H1 (cell line): Measurements from ENCODE around the gene CDYL. TPM values are rescaled to one million over a fixed set of nuclear protein-coding genes. Genes with fewer than 3 reads are reported as not detected.

Experiments
- CTCF ChIA-PET: fragments of 300-600 bp; sonication (Branson Sonifier 250); formaldehyde crosslinking; loops from one replicate; lab custom pipeline; 2021; ENCODE audit not compliant: partially characterized antibody; lab: Charles Lee
- POLR2A ChIA-PET: fragments of 300-600 bp; sonication (Branson Sonifier 250); formaldehyde crosslinking; loops from one replicate; lab custom pipeline; 2021; ENCODE audit warnings: inconsistent platforms; ENCODE audit not compliant: partially characterized antibody; lab: Charles Lee
- DNase-seq, 2 experiments: peaks; one replicate each; pipeline versions ENCODE4 v3.0.0 to v3.0.0-alpha.2; 2010 to 2022; ENCODE audit warnings: low spot score in 2 of 2, low read depth in 1 of 2, mixed read lengths in 1 of 2
- FAIRE-seq: peaks from 2 replicates; lab custom pipeline; 2011; peaks lifted over from hg19 to GRCh38; lab: Jason Lieb, UNC
- H2AFZ ChIP-seq: 2 replicates; pipeline ENCODE4 v1.8.1; 2012; ENCODE audit warnings: low read length, inconsistent platforms
- H2AK5ac ChIP-seq: 2 replicates; pipeline ENCODE4 v1.6.1; 2013; ENCODE audit warnings: low read depth, low read length
- H2BK120ac ChIP-seq: replicated peaks from 2 replicates; pipeline ENCODE3; 2013; ENCODE audit warnings: low read depth, low read length, inconsistent platforms
- H2BK12ac ChIP-seq: 2 replicates; pipeline ENCODE4 v1.6.1; 2013; ENCODE audit warnings: low read depth, low read length
- H2BK15ac ChIP-seq: 2 replicates; pipeline ENCODE4 v1.6.1; 2013; ENCODE audit warnings: low read length
- H2BK20ac ChIP-seq: 2 replicates; pipeline ENCODE4 v1.6.1; 2013; ENCODE audit warnings: low read length
- H2BK5ac ChIP-seq: 2 replicates; pipeline ENCODE4 v1.6.1; 2013; ENCODE audit warnings: low read depth, low read length
- H3K14ac ChIP-seq: 2 replicates; pipeline ENCODE4 v1.6.1; 2013; ENCODE audit warnings: inconsistent platforms; ENCODE audit not compliant: insufficient read length
- H3K18ac ChIP-seq: 2 replicates; pipeline ENCODE4 v1.6.1; 2013; ENCODE audit warnings: low read length; ENCODE audit errors: extremely low read depth
- H3K23ac ChIP-seq: 2 replicates; pipeline ENCODE4 v1.6.1; 2013; ENCODE audit warnings: inconsistent platforms; ENCODE audit not compliant: insufficient read length
- H3K23me2 ChIP-seq: 2 replicates; pipeline ENCODE4 v1.6.1; 2013; ENCODE audit warnings: low read depth, low read length
- H3K27ac ChIP-seq: 2 replicates; pipeline ENCODE4 v1.6.1; 2011; ENCODE audit warnings: low read depth, low read length, inconsistent platforms
- H3K27me3 ChIP-seq, 4 experiments: replicated peaks in 1 of 4; 1 replicate in 1 of 4; 2 replicates in 3 of 4; pipeline versions ENCODE4 v1.6.1 to v1.8.1; 2011 to 2013; ENCODE audit warnings: low read length in 3 of 4, mild to moderate bottlenecking in 3 of 4, inconsistent platforms in 2 of 4, mixed read lengths in 2 of 4, moderate library complexity in 1 of 4; ENCODE audit not compliant: control insufficient read depth in 3 of 4, insufficient read depth in 3 of 4; ENCODE audit errors: extremely low read depth in 1 of 4
- H3K36me3 ChIP-seq, 4 experiments: 2 replicates each; pipeline versions ENCODE4 v1.6.1 to v1.8.1; 2011 to 2013; ENCODE audit warnings: mild to moderate bottlenecking in 4 of 4, low read length in 3 of 4, moderate library complexity in 2 of 4, control low read depth in 1 of 4, inconsistent platforms in 1 of 4; ENCODE audit not compliant: insufficient read depth in 4 of 4, control insufficient read depth in 2 of 4
- H3K4ac ChIP-seq: replicated peaks from 2 replicates; pipeline ENCODE3; 2013; ENCODE audit warnings: low read length, low read depth, mixed read lengths, inconsistent platforms; ENCODE audit not compliant: insufficient read length
- H3K4me1 ChIP-seq, 4 experiments: replicated peaks in 1 of 4; 1 replicate in 1 of 4; 2 replicates in 3 of 4; pipeline versions ENCODE4 v1.6.1 to v1.8.1; 2011 to 2013; ENCODE audit warnings: low read length in 3 of 4, inconsistent platforms in 2 of 4, mixed read lengths in 1 of 4; ENCODE audit not compliant: insufficient read depth in 4 of 4, control insufficient read depth in 3 of 4
- H3K4me2 ChIP-seq, 2 experiments: 2 replicates each; pipeline versions ENCODE4 v1.6.1 to v1.8.1; 2011 to 2013; ENCODE audit warnings: low read depth in 2 of 2, low read length in 2 of 2, control low read depth in 1 of 2, inconsistent platforms in 1 of 2, mild to moderate bottlenecking in 1 of 2; ENCODE audit not compliant: insufficient read depth in 1 of 2
- H3K4me3 ChIP-seq, 4 experiments: fragments of 200-600, 300-600 bp in 1 of 4; sonication (generic), shearing (Covaris generic), sonication (Bioruptor Twin) in 1 of 4; 2 replicates each; pipeline versions ENCODE4 v1.5.1 to v1.8.1; 2011 to 2016; ENCODE audit warnings: low read length in 4 of 4, low read depth in 3 of 4, control low read depth in 2 of 4, inconsistent platforms in 2 of 4, mild to moderate bottlenecking in 2 of 4, mixed read lengths in 1 of 4, moderate library complexity in 1 of 4; ENCODE audit not compliant: insufficient read depth in 2 of 4; ENCODE audit errors: extremely low read depth in 1 of 4
- H3K56ac ChIP-seq: replicated peaks from 2 replicates; pipeline ENCODE3; 2013; ENCODE audit warnings: low read depth, mild to moderate bottlenecking, mixed read lengths, low read length, inconsistent platforms; ENCODE audit not compliant: insufficient read length
- H3K79me1 ChIP-seq: 2 replicates; pipeline ENCODE4 v1.6.1; 2013; ENCODE audit warnings: low read depth, low read length, control low read depth
- H3K79me2 ChIP-seq, 2 experiments: 2 replicates each; pipeline versions ENCODE4 v1.6.1 to v1.8.1; 2012 to 2013; ENCODE audit warnings: low read length in 2 of 2, mild to moderate bottlenecking in 2 of 2, inconsistent platforms in 1 of 2; ENCODE audit not compliant: insufficient read depth in 2 of 2, control insufficient read depth in 1 of 2
- H3K9ac ChIP-seq, 4 experiments: replicated peaks in 1 of 4; 1 replicate in 1 of 4; 2 replicates in 3 of 4; pipeline versions ENCODE4 v1.6.1 to v1.8.1; 2011 to 2013; ENCODE audit warnings: low read depth in 3 of 4, low read length in 3 of 4, control low read depth in 2 of 4, mild to moderate bottlenecking in 2 of 4, moderate library complexity in 2 of 4, inconsistent platforms in 1 of 4; ENCODE audit errors: extremely low read depth in 1 of 4
- H3K9me3 ChIP-seq, 2 experiments: 2 replicates each; pipeline versions ENCODE4 v1.6.1 to v1.8.1; 2012 to 2013; ENCODE audit warnings: mild to moderate bottlenecking in 2 of 2, moderate library complexity in 2 of 2, control low read depth in 1 of 2, inconsistent platforms in 1 of 2, low read depth in 1 of 2, low read length in 1 of 2, mixed read lengths in 1 of 2; ENCODE audit not compliant: insufficient read depth in 2 of 2
- H4K20me1 ChIP-seq, 2 experiments: replicated peaks in 1 of 2; 2 replicates each; pipeline versions ENCODE3 to v1.8.1; 2011 to 2013; ENCODE audit warnings: inconsistent platforms in 2 of 2, low read length in 2 of 2, mild to moderate bottlenecking in 1 of 2; ENCODE audit not compliant: insufficient read depth in 2 of 2, control insufficient read depth in 1 of 2
- H4K5ac ChIP-seq: 2 replicates; pipeline ENCODE4 v1.6.1; 2013; ENCODE audit warnings: low read length, low read depth, mixed read lengths, inconsistent platforms; ENCODE audit not compliant: insufficient read length
- H4K8ac ChIP-seq: 2 replicates; pipeline ENCODE4 v1.8.0; 2013; ENCODE audit warnings: mild to moderate bottlenecking, moderate library complexity, low read length, inconsistent platforms; ENCODE audit not compliant: insufficient read depth; ENCODE audit errors: extremely low read depth
- H4K91ac ChIP-seq: replicated peaks from 2 replicates; pipeline ENCODE3; 2013; ENCODE audit warnings: low read length, mixed read lengths, inconsistent platforms; ENCODE audit not compliant: insufficient read length
- ATF2 ChIP-seq: IDR thresholded peaks from 2 replicates; pipeline ENCODE4 v1.6.1; 2012; ENCODE audit warnings: low read length, inconsistent platforms
- MAX ChIP-seq: IDR thresholded peaks from 2 replicates; pipeline ENCODE4 v1.6.1; 2012; ENCODE audit warnings: inconsistent platforms
- RNF2 ChIP-seq: fragments of 200-900, 300-1000 bp; sonication (generic); IDR thresholded peaks from 2 replicates; pipeline ENCODE4 v1.7.1; 2016; ENCODE audit warnings: borderline replicate concordance, low read depth, mild to moderate bottlenecking, antibody characterized with exemption, low read length; ENCODE audit not compliant: poor library complexity, severe bottlenecking; ENCODE audit errors: missing control alignments
- SIRT6 ChIP-seq: IDR thresholded peaks from one replicate; pipeline ENCODE4 v1.7.1; 2012; ENCODE audit warnings: low read length, inconsistent platforms
- TAF1 ChIP-seq: IDR thresholded peaks from 2 replicates; pipeline ENCODE4 v1.6.1; 2011; ENCODE audit warnings: mild to moderate bottlenecking, low read depth, low read length
- WGBS, 2 experiments: shearing (Covaris generic) in 1 of 2; methylation state at CpG; one replicate each; pipeline versions ENCODE4 v1.1.6 to v1.1.7; 2013 to 2015; ENCODE audit warnings: low lambda C conversion rate in 2 of 2, mixed read lengths in 2 of 2, inconsistent platforms in 1 of 2, low coverage in 1 of 2, missing lambda C conversion rate in 1 of 2; ENCODE audit not compliant: insufficient replicate concordance in 2 of 2, insufficient coverage in 1 of 2, insufficient read length in 1 of 2; ENCODE audit errors: extremely low coverage in 1 of 2, missing lambda C conversion rate in 1 of 2; 5-methylcytosine and 5-hydroxymethylcytosine counted together
- polyA plus RNA-seq, 7 experiments: library from polyadenylated mRNA; depleted of rRNA in 3 of 7; stranded (reverse) in 5 of 7; unstranded in 2 of 7; fragments of >200 nt in 5 of 7; fragments of 200-250 nt in 2 of 7; gene quantifications; 1 replicate in 5 of 7; 2 replicates in 1 of 7; 4 replicates in 1 of 7; pipeline versions ENCODE4 v1.2.1 to v1.2.3, GENCODE V29; 2011 to 2013; ENCODE audit warnings: missing spikeins in 2 of 7, mixed read lengths in 2 of 7
- total RNA-seq: library from RNA; stranded (reverse); fragmentation: NEBNext Ultra II Directional; extraction: Animal tissue kit (Norgen Biotek cat#: 25700); gene quantifications from 2 replicates; pipeline ENCODE4 v1.2.1, GENCODE V29; 2021

Gene CDYL
- total and polyA plus RNA-seq, 2 of the 8 experiments (the other 6 are each of a cell fraction or from before 2014, with no cell fraction given), result 56.4 to 119 TPM

DNA sequence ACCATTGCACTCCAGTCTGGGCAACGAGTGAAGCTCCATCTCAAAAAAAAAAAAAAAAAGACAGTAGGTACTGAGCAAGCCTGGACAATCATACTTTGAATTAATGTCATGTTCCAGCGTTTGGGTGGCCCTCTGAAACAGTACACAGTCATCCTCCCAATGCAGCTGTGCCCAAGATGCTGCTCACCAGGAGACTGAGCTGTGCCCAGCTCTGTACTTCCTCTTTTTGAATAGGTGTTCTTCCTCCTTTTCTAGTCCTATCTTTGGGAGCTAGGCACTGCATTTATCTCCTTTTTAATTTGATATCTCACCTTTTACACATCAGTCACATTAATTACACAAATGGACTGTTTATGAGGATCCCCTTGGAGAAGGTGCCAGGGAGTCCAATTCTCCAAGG is 126.2 kb downstream of the CDYL start:
- Histone ChIP-seq H3K9me3 (no peaks in the 10 kb centered on the region), H3K79me1 (peaks cover 22% of the 10 kb centered on the region; the same call in 1 of the 2 replicates), H3K18ac (no peak overlapping the region), H4K20me1 (peaks cover 17 to 26% of the 10 kb centered on the region in 2 experiments), H3K36me3 (peaks cover 0 to 19% (median 6%) of the 10 kb centered on the region in 4 experiments; a peak in 5 of 8 replicates), H3K23ac (no peak overlapping the region), H3K4me3 (no peak overlapping the region), H4K91ac (no peak overlapping the region), H3K56ac (no peak overlapping the region), H3K79me2 (peaks cover 0 to 96% of the 10 kb centered on the region in 2 experiments; a peak in 3 of 4 replicates), H3K14ac (no peak overlapping the region), H3K9ac (no peak overlapping the region), H2AK5ac (no peak overlapping the region), H3K23me2 (no peaks in the 10 kb centered on the region), H3K4me2 (no peak overlapping the region), H2BK15ac (no peak overlapping the region), H3K27me3 (no peaks in the 10 kb centered on the region), H2BK5ac (no peak overlapping the region), H4K8ac (no peak overlapping the region), H2BK20ac (no peak overlapping the region), H3K4me1 (peaks cover 0 to 6% (median 3%) of the 10 kb centered on the region in 4 experiments; a peak in 4 of 7 replicates), H4K5ac (no peak overlapping the region), H3K4ac (no peak overlapping the region), H2BK120ac (no peak overlapping the region)
- DNase-seq (no peak), FAIRE-seq (no peak)
- WGBS, 2 experiments, result 88% methylated on average over 1 of the region's 2 CpGs; no CpG with 5 or more reads in 1 of the 2 experiments
- TF ChIP-seq ATF2, result no peak
- TF ChIP-seq RNF2, result no peak
- no peak for TF ChIP-seq MAX
- TF ChIP-seq TAF1, result no peak
- TF ChIP-seq SIRT6, result no peak
- TF ChIP-seq, all 59 proteins: peak for 0
- ChIA-PET CTCF (interaction anchor here (1.6 to 1.7 kb wide), 2 partner anchors 9 to 35 kb away, joined by 4 read pairs; no protein-coding TSS in a partner anchor), POLR2A (interaction anchor here (0.6 to 0.8 kb wide), 2 partner anchors 9 to 176 kb away, joined by 3 to 4 read pairs; no protein-coding TSS in a partner anchor)
- Histone ChIP-seq H2AFZ (no peak overlapping the region), H3K27ac (no peak overlapping the region), H2BK12ac (no peak overlapping the region)
